OCI-LY3 (cell line): Measurements from ENCODE around the gene GNG12.
A peak's percentile ranks its signal among the peaks of the same experiment; 100 is the strongest.

Source experiments
- H2AFZ ChIP-seq: fragments of 200-600, 300-600 bp; shearing (Covaris generic); 2 replicates; pipeline ENCODE4 v1.6.0; 2014; ENCODE audit warnings: antibody characterized with exemption, low read depth, low read length
- H3K27ac ChIP-seq: fragments of 200-600, 300-600 bp; sonication (generic); 2 replicates; pipeline ENCODE4 v1.5.1; 2014; ENCODE audit warnings: mild to moderate bottlenecking, low read length, moderate library complexity, mixed read lengths
- H3K27me3 ChIP-seq: fragments of 200-600, 300-600 bp; sonication (generic); 2 replicates; pipeline ENCODE4 v1.6.1; 2014; ENCODE audit warnings: low read depth, low read length, mixed read lengths
- H3K36me3 ChIP-seq: fragments of 200-600, 300-600 bp; sonication (generic); replicated peaks from 2 replicates; pipeline ENCODE3; 2014; ENCODE audit warnings: low read depth, low read length, mixed read lengths
- H3K4me1 ChIP-seq: fragments of 300-600, 200-600 bp; sonication (generic); 2 replicates; pipeline ENCODE4 v1.6.1; 2014; ENCODE audit warnings: low read length, mixed read lengths
- H3K4me2 ChIP-seq: fragments of 200-600, 300-600 bp; sonication (generic); 2 replicates; pipeline ENCODE4 v1.6.1; 2014; ENCODE audit warnings: low read length, mixed read lengths
- H3K4me3 ChIP-seq: fragments of 300-600, 200-600 bp; sonication (generic); 2 replicates; pipeline ENCODE4 v1.5.1; 2014; ENCODE audit warnings: antibody characterized with exemption, mild to moderate bottlenecking, low read length, moderate library complexity
- H3K79me2 ChIP-seq: fragments of 300-600, 200-600 bp; shearing (Covaris generic); 2 replicates; pipeline ENCODE4 v1.6.1; 2014; ENCODE audit warnings: mild to moderate bottlenecking, low read length, mixed read lengths
- H3K9ac ChIP-seq: fragments of 300-600, 200-600 bp; shearing (Covaris generic); 2 replicates; pipeline ENCODE4 v1.6.0; 2014; ENCODE audit warnings: mild to moderate bottlenecking, low read length, moderate library complexity
- H3K9me3 ChIP-seq: fragments of 200-600, 300-600 bp; shearing (Covaris generic); 2 replicates; pipeline ENCODE4 v1.6.1; 2014; ENCODE audit warnings: low read length, mixed read lengths; ENCODE audit not compliant: insufficient read depth
- H4K20me1 ChIP-seq: fragments of 200-600, 300-600 bp; sonication (generic); 2 replicates; pipeline ENCODE4 v1.6.1; 2016; ENCODE audit warnings: low read length, mixed read lengths; ENCODE audit not compliant: insufficient read depth
- EZH2phosphoT487 ChIP-seq: fragments of 200-600 bp; shearing (Covaris generic); IDR thresholded peaks from 2 replicates; pipeline ENCODE4 v1.6.1; 2018; ENCODE audit warnings: antibody characterized with exemption, mixed run types, low read depth
- TF ChIP-seq, protein P1 (sequence below): fragments of 200-600, 300-600 bp; sonication (generic); IDR thresholded peaks from 2 replicates; pipeline ENCODE4 v1.5.1; 2014; ENCODE audit warnings: antibody characterized with exemption, low read length, low read depth

GNG12 gene

DNA sequence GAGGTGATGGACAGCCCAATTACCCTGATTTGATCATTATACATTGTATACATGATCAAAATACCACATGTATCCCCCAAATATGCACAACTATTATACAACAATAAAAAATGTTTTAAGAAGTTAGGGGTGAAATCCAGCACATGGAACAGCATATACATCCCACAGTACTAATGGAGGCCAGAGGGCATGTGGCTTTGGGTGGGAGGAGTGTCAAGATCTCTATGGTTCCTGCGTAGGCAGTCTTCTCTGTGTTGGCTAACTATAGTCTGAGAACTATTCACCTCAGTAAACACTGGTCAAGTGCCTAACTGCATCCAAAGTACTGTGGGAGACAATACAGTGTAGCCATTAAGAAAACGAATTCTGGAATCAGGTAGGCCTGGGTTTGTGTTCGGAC lies 74.2 kb downstream of the GNG12 start:
- no peaks in the 10 kb centered on the region for H4K20me1 ChIP-seq
- H3K4me2 ChIP-seq, result no peak overlapping the region
- H3K27ac ChIP-seq, result no peak overlapping the region
- TF ChIP-seq EZH2phosphoT487, result no peak
- TF ChIP-seq, protein P1, sequence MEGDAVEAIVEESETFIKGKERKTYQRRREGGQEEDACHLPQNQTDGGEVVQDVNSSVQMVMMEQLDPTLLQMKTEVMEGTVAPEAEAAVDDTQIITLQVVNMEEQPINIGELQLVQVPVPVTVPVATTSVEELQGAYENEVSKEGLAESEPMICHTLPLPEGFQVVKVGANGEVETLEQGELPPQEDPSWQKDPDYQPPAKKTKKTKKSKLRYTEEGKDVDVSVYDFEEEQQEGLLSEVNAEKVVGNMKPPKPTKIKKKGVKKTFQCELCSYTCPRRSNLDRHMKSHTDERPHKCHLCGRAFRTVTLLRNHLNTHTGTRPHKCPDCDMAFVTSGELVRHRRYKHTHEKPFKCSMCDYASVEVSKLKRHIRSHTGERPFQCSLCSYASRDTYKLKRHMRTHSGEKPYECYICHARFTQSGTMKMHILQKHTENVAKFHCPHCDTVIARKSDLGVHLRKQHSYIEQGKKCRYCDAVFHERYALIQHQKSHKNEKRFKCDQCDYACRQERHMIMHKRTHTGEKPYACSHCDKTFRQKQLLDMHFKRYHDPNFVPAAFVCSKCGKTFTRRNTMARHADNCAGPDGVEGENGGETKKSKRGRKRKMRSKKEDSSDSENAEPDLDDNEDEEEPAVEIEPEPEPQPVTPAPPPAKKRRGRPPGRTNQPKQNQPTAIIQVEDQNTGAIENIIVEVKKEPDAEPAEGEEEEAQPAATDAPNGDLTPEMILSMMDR, result no peak
- H3K4me3 ChIP-seq, result no peak overlapping the region
- H3K27me3 ChIP-seq, result no peaks in the 10 kb centered on the region
- H3K4me1 ChIP-seq, result peaks cover 21% of the 10 kb centered on the region
- no peak overlapping the region for H2AFZ ChIP-seq
- no peaks in the 10 kb centered on the region for H3K9me3 ChIP-seq
- H3K79me2 ChIP-seq, result no peaks in the 10 kb centered on the region
- H3K36me3 ChIP-seq, result no peaks in the 10 kb centered on the region
- no peak overlapping the region for H3K9ac ChIP-seq

DNA sequence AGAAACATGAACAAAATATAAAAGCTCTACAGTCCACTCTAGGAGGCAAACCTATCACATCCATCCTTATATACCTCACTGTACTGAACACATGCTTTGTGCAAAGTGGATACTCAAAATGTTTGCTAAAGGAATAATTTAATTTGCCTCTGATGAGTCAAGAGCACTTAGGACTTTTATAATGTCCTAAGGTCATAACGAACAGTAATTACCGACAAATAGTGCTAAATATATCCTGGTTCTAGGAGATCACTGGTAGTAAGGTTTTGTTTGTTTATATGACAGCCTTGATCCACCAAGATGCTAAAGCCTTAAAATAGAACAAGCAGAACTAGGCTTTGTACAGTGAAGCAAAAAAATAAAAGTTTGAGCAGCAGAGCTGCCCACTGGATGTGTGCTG lies 77.6 kb downstream of the GNG12 start:
- Histone ChIP-seq H3K36me3 (no peaks in the 10 kb centered on the region), H3K9ac (no peak overlapping the region), H2AFZ (no peak overlapping the region), H3K27me3 (no peaks in the 10 kb centered on the region), H3K4me2 (peak overlapping the region; percentile 44), H3K79me2 (no peaks in the 10 kb centered on the region), H3K9me3 (no peaks in the 10 kb centered on the region), H4K20me1 (no peaks in the 10 kb centered on the region), H3K4me3 (no peak overlapping the region), H3K4me1 (peaks cover 21% of the 10 kb centered on the region), H3K27ac (no peak overlapping the region)
- TF ChIP-seq EZH2phosphoT487, result no peak
- TF ChIP-seq, protein P1, result no peak

- Histone ChIP-seq H3K4me2 (peak overlapping the region; percentile 44), H3K9ac (no peak overlapping the region), H2AFZ (no peak overlapping the region)
Measured at GRCh38 chr1:67755160-67755559, 78.1 kb downstream of the GNG12 start.

DNA sequence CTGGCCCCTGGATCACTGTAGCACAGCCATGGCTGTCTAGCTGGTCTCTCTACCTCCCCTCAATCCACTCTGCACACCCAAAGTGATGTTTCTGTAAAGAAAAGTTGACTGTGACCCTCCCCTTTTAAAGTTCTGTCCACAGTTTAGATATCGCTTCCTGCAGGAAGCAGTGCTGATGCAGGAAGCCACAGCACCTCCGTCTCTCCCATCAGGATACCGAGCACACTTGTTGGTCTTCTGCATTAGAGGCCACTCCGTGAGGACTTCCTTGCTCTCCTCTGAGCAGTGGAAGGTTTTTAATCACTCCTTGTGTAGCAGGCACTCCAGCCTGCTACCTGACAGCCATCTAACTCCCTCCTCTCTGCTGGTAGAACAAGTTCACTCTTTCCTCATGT lies 78.7 kb downstream of the GNG12 start:
- no peak overlapping the region for H3K27ac ChIP-seq

More at GRCh38 chr1:67755160-67755559, 78.1 kb downstream of the GNG12 start:
- H3K4me3 ChIP-seq, result no peak overlapping the region
- peaks cover 22% of the 10 kb centered on the region for H3K4me1 ChIP-seq
- no peak for TF ChIP-seq EZH2phosphoT487
- TF ChIP-seq, protein P1, result no peak
- H3K36me3 ChIP-seq, result no peaks in the 10 kb centered on the region
- H3K27ac ChIP-seq, result no peak overlapping the region
- no peaks in the 10 kb centered on the region for H3K27me3 ChIP-seq
- no peaks in the 10 kb centered on the region for H3K9me3 ChIP-seq
- no peaks in the 10 kb centered on the region for H3K79me2 ChIP-seq
- no peaks in the 10 kb centered on the region for H4K20me1 ChIP-seq

More for the DNA sequence above, 78.7 kb downstream of the GNG12 start:
- H2AFZ ChIP-seq, result no peak overlapping the region
- TF ChIP-seq, protein P1, result no peak
- no peak for TF ChIP-seq EZH2phosphoT487
- no peaks in the 10 kb centered on the region for H4K20me1 ChIP-seq
- no peak overlapping the region for H3K4me2 ChIP-seq
- no peaks in the 10 kb centered on the region for H3K27me3 ChIP-seq
- no peaks in the 10 kb centered on the region for H3K79me2 ChIP-seq
- no peaks in the 10 kb centered on the region for H3K36me3 ChIP-seq
- H3K4me1 ChIP-seq, result peaks cover 22% of the 10 kb centered on the region
- H3K4me3 ChIP-seq, result no peak overlapping the region
- H3K9ac ChIP-seq, result no peak overlapping the region
- no peaks in the 10 kb centered on the region for H3K9me3 ChIP-seq
